Breast epithelium (tissue), 4 donors: ENCODE data around the gene CENPT. TPM values are rescaled to one million over a fixed set of nuclear protein-coding genes. Genes with fewer than 3 reads are reported as not detected.

Experiments used
- DNase-seq, 2 donors: peaks; one replicate each; pipeline ENCODE4 v3.0.0-alpha.2; 2019; ENCODE audit warnings: low spot score in 2 of 2
- H3K27ac ChIP-seq, 2 donors: fragments of 200-600 bp; sonication (generic) in 1 of 2; one replicate each; pipeline ENCODE4 v1.5.1; 2016 to 2019; ENCODE audit warnings: mild to moderate bottlenecking in 1 of 2
- H3K27me3 ChIP-seq, 2 donors: fragments of 200-600 bp; sonication (generic) in 1 of 2; one replicate each; pipeline versions ENCODE4 v1.5.1 to v1.6.0; 2017 to 2019; ENCODE audit warnings: control low read depth in 1 of 2, mild to moderate bottlenecking in 1 of 2
- H3K36me3 ChIP-seq: fragments of 200-600 bp; one replicate; pipeline ENCODE4 v1.5.1; 2019
- H3K4me1 ChIP-seq, 2 donors: fragments of 200-600 bp; sonication (generic); one replicate each; pipeline ENCODE4 v1.5.1; 2016 to 2019; ENCODE audit warnings: control low read depth in 1 of 2
- H3K4me3 ChIP-seq, 3 donors: fragments of 200-600 bp; sonication (generic); 1 replicate in 2 of 3; 2 replicates in 1 of 3; pipeline ENCODE4 v1.5.1; 2016 to 2019; ENCODE audit warnings: mild to moderate bottlenecking in 3 of 3, moderate library complexity in 2 of 3
- H3K9me3 ChIP-seq, 2 donors: fragments of 200-600 bp; sonication (generic) in 1 of 2; one replicate each; pipeline ENCODE4 v1.5.1; 2016 to 2019; ENCODE audit warnings: control low read depth in 1 of 2
- POLR2A ChIP-seq: fragments of 450-650 bp; IDR thresholded peaks from one replicate; pipeline ENCODE4 v1.6.1; 2016; ENCODE audit warnings: antibody characterized with exemption, mild to moderate bottlenecking, moderate library complexity
- POLR2AphosphoS5 ChIP-seq, 3 donors: sonication (generic); formaldehyde crosslinking; IDR thresholded peaks; one replicate each; pipeline ENCODE4 v1.6.1; 2017; ENCODE audit warnings: antibody characterized with exemption in 3 of 3
- intact Hi-C: fragments of 100-400 bp; cut with DNase I; formaldehyde crosslinking; loops from one replicate; pipeline ENCODE4 v1.15.1; 2023; ENCODE audit warnings: low total_unique reads
- total RNA-seq, 3 donors: library from RNA; depleted of rRNA; stranded (reverse); fragments of >200 nt; gene quantifications; one replicate each; pipeline ENCODE4 v1.1.0, GENCODE V29; 2016
- TF ChIP-seq, protein P1 (sequence below), 3 donors: fragments of 450-650 bp; IDR thresholded peaks; one replicate each; pipeline ENCODE4 v1.5.1; 2016 to 2017; ENCODE audit warnings: antibody characterized with exemption in 3 of 3, mild to moderate bottlenecking in 3 of 3, moderate library complexity in 3 of 3

CENPT gene
- total RNA-seq, 3 donors from 2014 or later, result 35.0 to 52.0 (median 51.5) TPM

DNA sequence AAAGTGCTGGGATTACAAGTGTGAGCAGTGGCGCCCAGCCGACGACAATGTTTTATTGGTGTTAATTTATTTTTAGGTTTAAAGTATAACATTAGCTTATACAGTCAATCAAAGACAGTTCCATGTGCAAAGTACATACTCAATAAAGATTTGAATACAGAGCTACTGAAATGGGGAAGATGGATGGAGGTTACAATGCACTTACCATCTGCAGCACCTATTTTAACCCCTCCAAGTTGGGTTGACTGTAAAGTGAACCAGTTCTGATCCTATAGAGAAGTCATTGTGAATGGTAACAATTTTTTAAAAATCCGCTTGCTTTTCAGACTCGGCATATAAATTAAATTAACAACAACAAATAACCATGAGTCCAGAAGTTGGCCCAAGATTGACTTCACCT, 44.9 kb upstream of the CENPT start:
- peak overlapping the region in 1 of 2 donors; percentile 97 for H3K27ac ChIP-seq
- H3K27me3 ChIP-seq, result no peaks in the 10 kb centered on the region
- no peak for TF ChIP-seq POLR2A
- TF ChIP-seq POLR2AphosphoS5 (IDR thresholded peaks at IDR 0.05), result no peak
- TF ChIP-seq, protein P1, sequence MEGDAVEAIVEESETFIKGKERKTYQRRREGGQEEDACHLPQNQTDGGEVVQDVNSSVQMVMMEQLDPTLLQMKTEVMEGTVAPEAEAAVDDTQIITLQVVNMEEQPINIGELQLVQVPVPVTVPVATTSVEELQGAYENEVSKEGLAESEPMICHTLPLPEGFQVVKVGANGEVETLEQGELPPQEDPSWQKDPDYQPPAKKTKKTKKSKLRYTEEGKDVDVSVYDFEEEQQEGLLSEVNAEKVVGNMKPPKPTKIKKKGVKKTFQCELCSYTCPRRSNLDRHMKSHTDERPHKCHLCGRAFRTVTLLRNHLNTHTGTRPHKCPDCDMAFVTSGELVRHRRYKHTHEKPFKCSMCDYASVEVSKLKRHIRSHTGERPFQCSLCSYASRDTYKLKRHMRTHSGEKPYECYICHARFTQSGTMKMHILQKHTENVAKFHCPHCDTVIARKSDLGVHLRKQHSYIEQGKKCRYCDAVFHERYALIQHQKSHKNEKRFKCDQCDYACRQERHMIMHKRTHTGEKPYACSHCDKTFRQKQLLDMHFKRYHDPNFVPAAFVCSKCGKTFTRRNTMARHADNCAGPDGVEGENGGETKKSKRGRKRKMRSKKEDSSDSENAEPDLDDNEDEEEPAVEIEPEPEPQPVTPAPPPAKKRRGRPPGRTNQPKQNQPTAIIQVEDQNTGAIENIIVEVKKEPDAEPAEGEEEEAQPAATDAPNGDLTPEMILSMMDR (IDR thresholded peaks at IDR 0.05), result no peak
- peak overlapping the region; percentile 95 to 98 (median 96) for H3K4me3 ChIP-seq
- no peaks in the 10 kb centered on the region for H3K36me3 ChIP-seq
- intact Hi-C loops, result loop anchor here (5.0 kb wide), 1 partner anchor 95 kb away; no protein-coding TSS in a partner anchor
- H3K9me3 ChIP-seq, result no peaks in the 10 kb centered on the region
- DNase-seq, result no peak
- peaks cover 0 to 8% of the 10 kb centered on the region in 2 donors for H3K4me1 ChIP-seq

DNA sequence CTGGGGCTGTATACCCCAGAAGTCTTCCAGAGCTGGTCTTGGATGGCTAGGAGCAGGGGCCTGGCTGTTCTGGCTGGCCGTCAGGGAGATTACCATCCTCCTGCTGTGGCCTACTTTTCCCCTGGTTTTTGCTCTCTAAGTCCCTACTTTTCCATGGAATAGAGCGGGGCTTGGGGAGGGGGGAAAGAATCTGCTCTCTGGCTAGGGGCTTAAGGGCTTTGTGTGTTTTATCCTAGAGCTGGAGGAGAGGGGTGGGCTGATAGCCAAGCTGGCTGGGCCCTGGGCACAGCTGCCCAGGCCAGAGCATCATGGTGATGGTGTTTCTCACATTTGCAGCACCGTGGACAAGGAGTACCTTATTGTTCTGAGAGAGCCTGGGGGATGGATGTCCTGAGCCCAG, 40.8 kb upstream of the CENPT start:
- Histone ChIP-seq H3K4me3 (no peak overlapping the region), H3K27ac (no peak overlapping the region), H3K9me3 (no peaks in the 10 kb centered on the region), H3K4me1 (no peaks in the 10 kb centered on the region), H3K27me3 (no peaks in the 10 kb centered on the region), H3K36me3 (no peaks in the 10 kb centered on the region)
- no peak for DNase-seq
- intact Hi-C loops, result no loop called here
- TF ChIP-seq POLR2AphosphoS5 (IDR thresholded peaks at IDR 0.05), result no peak
- TF ChIP-seq, protein P1 (IDR thresholded peaks at IDR 0.05), result no peak
- TF ChIP-seq POLR2A, result no peak

DNA sequence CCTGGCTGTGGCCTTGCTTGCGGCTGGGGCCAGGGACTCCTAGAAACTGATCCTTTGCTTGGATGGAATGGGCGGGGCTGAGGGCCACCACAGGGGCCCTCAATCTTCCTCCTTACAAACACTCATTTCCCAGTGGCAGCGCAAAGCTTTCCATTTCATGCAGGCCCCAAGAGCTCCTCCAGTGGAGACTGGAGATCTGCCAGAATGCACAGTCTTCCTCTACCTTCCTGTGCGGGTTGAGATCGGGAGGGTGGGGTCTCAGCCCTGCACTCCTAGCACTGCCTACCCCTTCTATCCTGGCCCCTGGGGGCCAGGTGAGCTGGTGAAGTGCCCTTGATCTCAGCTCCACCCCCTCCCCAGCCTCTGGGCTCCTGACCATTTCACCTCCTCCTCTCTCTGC, 38.9 kb upstream of the CENPT start:
- Histone ChIP-seq H3K27ac (no peak overlapping the region), H3K4me3 (no peak overlapping the region), H3K27me3 (no peaks in the 10 kb centered on the region), H3K36me3 (no peaks in the 10 kb centered on the region), H3K9me3 (no peaks in the 10 kb centered on the region), H3K4me1 (no peaks in the 10 kb centered on the region)
- intact Hi-C loops, result no loop called here
- TF ChIP-seq, protein P1 (IDR thresholded peaks at IDR 0.05), result no peak
- TF ChIP-seq POLR2A, result no peak
- TF ChIP-seq POLR2AphosphoS5 (IDR thresholded peaks at IDR 0.05), result no peak
- DNase-seq, result no peak

DNA sequence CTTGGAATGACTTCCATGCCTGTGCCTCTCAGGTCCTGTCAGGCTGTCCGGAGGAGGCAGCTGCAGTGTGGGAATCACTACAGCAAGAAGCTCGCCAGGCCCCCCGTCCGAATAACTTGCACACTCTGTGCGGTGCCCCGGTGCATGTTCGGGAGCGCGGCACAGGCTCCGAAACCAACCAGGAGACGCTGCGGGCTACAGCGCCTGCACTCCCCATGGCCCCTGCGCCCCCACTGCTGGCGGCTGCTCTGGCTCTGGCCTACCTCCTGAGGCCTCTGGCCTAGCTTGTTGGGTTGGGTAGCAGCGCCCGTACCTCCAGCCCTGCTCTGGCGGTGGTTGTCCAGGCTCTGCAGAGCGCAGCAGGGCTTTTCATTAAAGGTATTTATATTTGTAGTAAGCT, 38.5 kb upstream of the CENPT start:
- Histone ChIP-seq H3K4me3 (no peak overlapping the region), H3K36me3 (no peaks in the 10 kb centered on the region), H3K4me1 (no peaks in the 10 kb centered on the region), H3K27me3 (no peaks in the 10 kb centered on the region), H3K9me3 (no peaks in the 10 kb centered on the region), H3K27ac (no peak overlapping the region)
- TF ChIP-seq, protein P1 (IDR thresholded peaks at IDR 0.05), result no peak
- no peak for TF ChIP-seq POLR2A
- TF ChIP-seq POLR2AphosphoS5 (IDR thresholded peaks at IDR 0.05), result no peak
- no peak for DNase-seq
- intact Hi-C loops, result no loop called here

DNA sequence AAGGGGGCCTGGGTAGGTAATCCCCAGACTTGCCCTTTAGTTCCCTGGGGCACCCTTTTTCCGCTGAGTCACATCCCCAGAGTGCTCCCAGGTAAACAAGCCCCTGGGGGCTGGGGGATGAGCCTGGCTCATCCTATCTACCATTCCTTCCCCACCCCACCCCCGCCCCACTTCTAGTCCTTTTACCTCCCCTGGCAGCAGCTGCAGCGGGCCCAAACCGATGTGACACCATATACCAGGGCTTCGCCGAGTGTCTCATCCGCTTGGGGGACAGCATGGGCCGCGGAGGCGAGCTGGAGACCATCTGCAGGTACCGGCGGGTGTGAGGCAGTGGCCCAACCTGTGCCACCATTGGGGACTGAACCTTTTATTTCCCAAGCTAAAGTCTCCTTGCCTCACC, 38.1 kb upstream of the CENPT start:
- peak overlapping the region; percentile 27 to 63 for H3K27ac ChIP-seq
- no peak overlapping the region for H3K4me3 ChIP-seq
- no peaks in the 10 kb centered on the region for H3K9me3 ChIP-seq
- intact Hi-C loops, result no loop called here
- TF ChIP-seq, protein P1 (IDR thresholded peaks at IDR 0.05), result no peak
- TF ChIP-seq POLR2AphosphoS5 (IDR thresholded peaks at IDR 0.05) (no peak), POLR2A (no peak)
- no peak for DNase-seq
- no peaks in the 10 kb centered on the region for H3K36me3 ChIP-seq
- H3K4me1 ChIP-seq, result no peaks in the 10 kb centered on the region
- no peaks in the 10 kb centered on the region for H3K27me3 ChIP-seq
